Nephron progenitor cell (in vitro differentiated cells): ENCODE results near the gene SCAF1.

Experiments used
- DNase-seq: peaks from one replicate; pipeline ENCODE4 v3.0.0; 2021
- H3K27ac Mint-ChIP-seq: 2 replicates; pipeline ENCODE4 v1.8.0; 2021; ENCODE audit warnings: mild to moderate bottlenecking, moderate library complexity, mixed read lengths
- H3K27me3 Mint-ChIP-seq: 2 replicates; pipeline ENCODE4 v1.8.0; 2021; ENCODE audit warnings: mild to moderate bottlenecking, low read depth, mixed read lengths; ENCODE audit not compliant: poor library complexity
- H3K36me3 Mint-ChIP-seq: 2 replicates; pipeline ENCODE4 v1.8.0; 2021; ENCODE audit warnings: low read depth, mixed read lengths
- H3K4me1 Mint-ChIP-seq: 2 replicates; pipeline ENCODE4 v1.8.0; 2021; ENCODE audit warnings: mixed read lengths
- H3K4me3 Mint-ChIP-seq: 2 replicates; pipeline ENCODE4 v1.8.0; 2021; ENCODE audit warnings: mild to moderate bottlenecking, moderate library complexity, mixed read lengths
- H3K9me3 Mint-ChIP-seq: 2 replicates; pipeline ENCODE4 v1.8.0; 2021; ENCODE audit warnings: mild to moderate bottlenecking, moderate library complexity, mixed read lengths
- CTCF ChIP-seq: fragments of 200-600 bp; sonication (generic); IDR thresholded peaks from 2 replicates; pipeline ENCODE4 v1.5.0; 2021; ENCODE audit warnings: antibody characterized with exemption

SCAF1 gene

DNA sequence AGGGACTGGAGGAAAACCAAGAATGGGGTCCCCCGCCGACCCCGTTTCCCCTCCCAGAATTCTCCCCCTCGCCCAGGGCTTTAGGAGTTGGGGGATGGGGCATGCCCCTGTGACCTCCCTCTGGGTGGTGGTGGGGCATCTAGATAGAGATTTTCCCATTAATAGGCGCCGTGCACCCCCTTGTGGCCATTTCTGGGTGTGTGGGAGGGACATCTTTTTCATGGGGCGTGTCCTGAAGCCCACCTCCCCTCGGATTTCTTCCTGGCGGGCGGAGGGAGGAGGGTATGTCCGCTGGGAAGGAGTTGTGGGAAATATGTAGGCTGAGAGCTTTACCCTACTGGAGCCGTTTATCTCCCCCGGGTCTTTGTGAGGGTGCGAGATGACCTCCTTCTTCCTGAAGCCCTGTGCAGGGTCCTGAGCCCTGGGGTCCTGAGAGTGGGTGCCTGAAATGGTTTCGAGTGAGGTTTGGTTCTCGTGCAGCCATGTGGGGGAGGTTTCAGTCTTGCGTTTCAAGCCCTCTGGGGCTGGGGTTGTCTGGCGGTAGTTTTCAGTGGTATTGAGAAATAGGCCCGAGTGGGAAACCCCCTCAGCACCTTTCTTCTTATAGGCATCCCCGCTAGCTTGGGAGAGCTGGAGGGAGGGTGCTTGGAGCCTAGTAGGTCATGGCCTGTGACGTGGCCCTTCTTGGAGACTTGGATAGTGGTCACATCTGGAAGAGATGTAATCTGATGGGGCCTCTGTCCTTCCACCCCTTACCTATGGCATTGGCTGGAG, 36.1 kb downstream of the SCAF1 start:
- H3K36me3 Mint-ChIP-seq, result peaks cover 19% of the 10 kb centered on the region
- peaks cover 31% of the 10 kb centered on the region for H3K4me1 Mint-ChIP-seq
- TF ChIP-seq CTCF, result peak; percentile 71
- no peaks in the 10 kb centered on the region for H3K27me3 Mint-ChIP-seq
- DNase-seq, result peak; percentile 94
- H3K4me3 Mint-ChIP-seq, result peak overlapping the region; percentile 89
- no peaks in the 10 kb centered on the region for H3K9me3 Mint-ChIP-seq
- H3K27ac Mint-ChIP-seq, result peak overlapping the region; percentile 96

- Mint-ChIP-seq H3K27ac (peak overlapping the region; percentile 95), H3K4me1 (peaks cover 31% of the 10 kb centered on the region), H3K9me3 (no peaks in the 10 kb centered on the region), H3K27me3 (no peaks in the 10 kb centered on the region), H3K4me3 (peak overlapping the region; percentile 89), H3K36me3 (peaks cover 30% of the 10 kb centered on the region)
- TF ChIP-seq CTCF, result no peak
- no peak for DNase-seq
Measured at GRCh38 chr19:49678985-49679770, 37.2 kb downstream of the SCAF1 start.

- H3K36me3 Mint-ChIP-seq, result peaks cover 31% of the 10 kb centered on the region
- no peaks in the 10 kb centered on the region for H3K27me3 Mint-ChIP-seq
- H3K27ac Mint-ChIP-seq, result peak overlapping the region; percentile 95
- H3K4me3 Mint-ChIP-seq, result peak overlapping the region; percentile 89
- DNase-seq, result no peak
- H3K4me1 Mint-ChIP-seq, result peaks cover 31% of the 10 kb centered on the region
- H3K9me3 Mint-ChIP-seq, result no peaks in the 10 kb centered on the region
- no peak for TF ChIP-seq CTCF
Measured at GRCh38 chr19:49679771-49680413, 37.9 kb downstream of the SCAF1 start.

DNA sequence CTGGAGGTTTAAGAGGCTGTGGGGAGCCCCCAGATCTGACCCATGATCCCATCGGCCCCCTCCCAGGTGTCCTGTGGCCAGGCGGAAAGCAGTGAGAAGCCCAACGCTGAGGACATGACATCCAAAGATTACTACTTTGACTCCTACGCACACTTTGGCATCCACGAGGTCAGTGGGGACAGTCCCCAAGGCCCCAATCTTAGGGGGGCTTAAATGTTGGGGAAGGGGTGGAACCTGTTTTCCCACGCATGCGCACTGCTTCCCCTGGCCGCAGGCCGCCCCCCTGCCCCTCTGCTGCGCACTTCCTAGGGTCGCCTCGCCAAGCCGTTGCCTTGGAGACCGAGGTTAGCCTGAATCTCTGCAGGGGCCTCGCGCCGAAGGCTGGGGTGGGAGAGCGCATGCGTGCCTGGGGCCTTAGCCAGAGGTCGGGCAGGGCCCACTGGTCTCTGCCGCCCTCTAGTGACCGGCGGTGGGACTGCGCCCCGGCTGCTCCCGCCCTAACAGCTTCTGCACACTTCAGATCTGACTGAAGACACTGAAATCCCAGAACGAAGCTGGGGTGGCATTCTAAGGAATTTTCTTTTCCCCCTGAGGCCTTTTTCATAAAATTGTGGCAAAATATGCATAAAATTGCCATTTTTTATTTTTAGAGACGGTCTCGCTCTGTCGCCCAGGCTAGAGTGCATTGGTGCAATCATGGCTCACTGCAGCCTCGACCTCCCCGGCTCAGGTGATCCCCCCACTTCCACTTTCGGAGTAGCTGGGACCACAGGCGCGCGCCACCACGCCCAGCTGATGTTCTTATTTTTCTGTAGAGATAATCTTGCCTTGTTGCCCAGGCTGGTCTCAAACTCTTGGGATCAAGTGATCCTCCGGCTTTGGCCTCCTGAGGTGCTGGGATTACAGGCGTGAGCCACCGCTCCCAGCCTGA, 38.7 kb downstream of the SCAF1 start:
- DNase-seq, result peak; percentile 100
- TF ChIP-seq CTCF, result peak; percentile 100
- Mint-ChIP-seq H3K27me3 (no peaks in the 10 kb centered on the region), H3K27ac (peak overlapping the region; percentile 95), H3K4me3 (peak overlapping the region; percentile 89), H3K4me1 (peaks cover 39% of the 10 kb centered on the region), H3K36me3 (peaks cover 39% of the 10 kb centered on the region), H3K9me3 (no peaks in the 10 kb centered on the region)

DNA sequence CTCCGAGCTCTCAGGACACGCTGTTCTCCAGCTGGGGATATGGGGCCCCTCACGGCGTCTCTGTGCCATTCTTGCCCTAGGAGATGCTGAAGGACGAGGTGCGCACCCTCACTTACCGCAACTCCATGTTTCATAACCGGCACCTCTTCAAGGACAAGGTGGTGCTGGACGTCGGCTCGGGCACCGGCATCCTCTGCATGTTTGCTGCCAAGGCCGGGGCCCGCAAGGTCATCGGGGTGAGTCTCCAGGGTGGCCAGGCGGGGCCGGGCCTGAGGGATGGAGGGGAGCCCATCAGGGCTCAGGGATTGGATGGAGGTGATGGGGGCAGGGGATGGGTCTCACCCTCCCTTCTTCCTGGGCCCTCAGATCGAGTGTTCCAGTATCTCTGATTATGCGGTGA, 39.8 kb downstream of the SCAF1 start:
- Mint-ChIP-seq H3K4me1 (peaks cover 42% of the 10 kb centered on the region), H3K27me3 (no peaks in the 10 kb centered on the region), H3K27ac (no peak overlapping the region), H3K36me3 (peaks cover 42% of the 10 kb centered on the region), H3K4me3 (no peak overlapping the region), H3K9me3 (no peaks in the 10 kb centered on the region)
- TF ChIP-seq CTCF, result no peak
- DNase-seq, result no peak
